PFSK-1 (cell line): ENCODE measurements around the gene IGFBP2.

Experiments used
- FOXP2 ChIP-seq: optimal IDR thresholded peaks from 2 replicates; pipeline ENCODE3; 2011; ENCODE audit warnings: borderline replicate concordance, control low read depth, inconsistent platforms; ENCODE audit not compliant: insufficient read depth; ENCODE audit errors: extremely low read length, extremely low read depth
- POLR2AphosphoS5 ChIP-seq: IDR thresholded peaks from 2 replicates; pipeline ENCODE4 v1.6.1; 2012; ENCODE audit warnings: low read depth, mild to moderate bottlenecking, control low read depth, low read length, moderate library complexity
- SIN3A ChIP-seq: IDR thresholded peaks from 2 replicates; pipeline ENCODE4 v1.6.1; 2012; ENCODE audit warnings: mild to moderate bottlenecking, low read length, moderate library complexity, borderline replicate concordance; ENCODE audit not compliant: insufficient read depth
- TAF1 ChIP-seq: IDR thresholded peaks from 2 replicates; pipeline ENCODE4 v1.6.1; 2012; ENCODE audit warnings: low read length, control low read depth, borderline replicate concordance; ENCODE audit not compliant: insufficient read depth
- TF ChIP-seq, protein P1 (sequence below), 2 experiments: IDR thresholded peaks; 2 replicates each; pipeline versions ENCODE4 v1.6.1 to v1.8.0; 2011 to 2012; ENCODE audit warnings: low read depth in 2 of 2, low read length in 2 of 2, control low read depth in 1 of 2, inconsistent platforms in 1 of 2, mild to moderate bottlenecking in 1 of 2, moderate library complexity in 1 of 2; ENCODE audit not compliant: insufficient read depth in 1 of 2

IGFBP2 gene

DNA sequence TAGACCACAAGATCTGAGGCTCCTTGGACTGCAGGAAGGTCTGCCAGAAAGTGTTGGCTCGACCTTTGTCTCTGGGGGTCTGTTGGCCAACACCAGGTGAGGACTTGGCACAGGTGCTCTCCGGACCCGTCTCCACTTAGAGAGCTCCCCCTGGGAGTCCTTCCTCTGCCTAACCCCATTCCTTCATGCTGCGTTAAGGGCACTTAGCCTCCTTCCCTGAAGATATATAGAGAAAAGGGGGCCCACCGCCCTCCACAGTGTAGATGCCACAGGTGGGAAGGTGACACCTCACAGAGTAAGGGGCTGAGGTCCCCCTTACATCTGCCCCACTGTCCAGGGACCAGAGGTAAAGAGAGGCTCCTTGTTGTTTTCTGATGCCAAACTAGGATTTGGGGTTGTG, 53.9 kb downstream of the IGFBP2 start:
- TF ChIP-seq FOXP2 (no peak), POLR2AphosphoS5 (no peak), TAF1 (no peak), SIN3A (no peak)
- TF ChIP-seq, protein P1, sequence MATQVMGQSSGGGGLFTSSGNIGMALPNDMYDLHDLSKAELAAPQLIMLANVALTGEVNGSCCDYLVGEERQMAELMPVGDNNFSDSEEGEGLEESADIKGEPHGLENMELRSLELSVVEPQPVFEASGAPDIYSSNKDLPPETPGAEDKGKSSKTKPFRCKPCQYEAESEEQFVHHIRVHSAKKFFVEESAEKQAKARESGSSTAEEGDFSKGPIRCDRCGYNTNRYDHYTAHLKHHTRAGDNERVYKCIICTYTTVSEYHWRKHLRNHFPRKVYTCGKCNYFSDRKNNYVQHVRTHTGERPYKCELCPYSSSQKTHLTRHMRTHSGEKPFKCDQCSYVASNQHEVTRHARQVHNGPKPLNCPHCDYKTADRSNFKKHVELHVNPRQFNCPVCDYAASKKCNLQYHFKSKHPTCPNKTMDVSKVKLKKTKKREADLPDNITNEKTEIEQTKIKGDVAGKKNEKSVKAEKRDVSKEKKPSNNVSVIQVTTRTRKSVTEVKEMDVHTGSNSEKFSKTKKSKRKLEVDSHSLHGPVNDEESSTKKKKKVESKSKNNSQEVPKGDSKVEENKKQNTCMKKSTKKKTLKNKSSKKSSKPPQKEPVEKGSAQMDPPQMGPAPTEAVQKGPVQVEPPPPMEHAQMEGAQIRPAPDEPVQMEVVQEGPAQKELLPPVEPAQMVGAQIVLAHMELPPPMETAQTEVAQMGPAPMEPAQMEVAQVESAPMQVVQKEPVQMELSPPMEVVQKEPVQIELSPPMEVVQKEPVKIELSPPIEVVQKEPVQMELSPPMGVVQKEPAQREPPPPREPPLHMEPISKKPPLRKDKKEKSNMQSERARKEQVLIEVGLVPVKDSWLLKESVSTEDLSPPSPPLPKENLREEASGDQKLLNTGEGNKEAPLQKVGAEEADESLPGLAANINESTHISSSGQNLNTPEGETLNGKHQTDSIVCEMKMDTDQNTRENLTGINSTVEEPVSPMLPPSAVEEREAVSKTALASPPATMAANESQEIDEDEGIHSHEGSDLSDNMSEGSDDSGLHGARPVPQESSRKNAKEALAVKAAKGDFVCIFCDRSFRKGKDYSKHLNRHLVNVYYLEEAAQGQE (IDR thresholded peaks at IDR 0.05; ENCODE audit: insufficient read depth in 1 of 2, low read depth in 2 of 2, low read length in 2 of 2): no peak

DNA sequence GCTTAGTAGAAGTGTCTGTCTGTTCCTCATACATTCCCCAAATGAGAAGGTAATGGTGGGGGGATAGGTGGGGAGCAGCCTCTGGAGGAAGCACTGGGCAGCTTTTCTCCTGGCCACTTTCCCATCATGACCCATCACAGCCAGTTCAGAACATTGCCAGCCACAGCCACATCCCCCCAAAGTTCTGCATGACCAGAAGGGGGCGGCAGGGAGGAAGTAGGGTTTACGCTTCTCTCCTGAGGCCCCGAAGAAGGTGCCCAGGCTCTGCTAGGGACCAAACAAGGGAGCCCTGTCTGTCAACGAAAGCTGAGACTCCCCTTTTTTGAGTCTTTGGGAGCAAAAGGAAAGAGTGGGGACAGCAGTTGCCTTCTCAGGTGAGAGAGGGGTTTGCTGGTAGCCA, 54.4 kb downstream of the IGFBP2 start:
- TF ChIP-seq, protein P1 (IDR thresholded peaks at IDR 0.05; ENCODE audit: insufficient read depth in 1 of 2, low read depth in 2 of 2, low read length in 2 of 2): no peak
- no peak for TF ChIP-seq SIN3A
- TF ChIP-seq TAF1: no peak
- no peak for TF ChIP-seq FOXP2
- no peak for TF ChIP-seq POLR2AphosphoS5

DNA sequence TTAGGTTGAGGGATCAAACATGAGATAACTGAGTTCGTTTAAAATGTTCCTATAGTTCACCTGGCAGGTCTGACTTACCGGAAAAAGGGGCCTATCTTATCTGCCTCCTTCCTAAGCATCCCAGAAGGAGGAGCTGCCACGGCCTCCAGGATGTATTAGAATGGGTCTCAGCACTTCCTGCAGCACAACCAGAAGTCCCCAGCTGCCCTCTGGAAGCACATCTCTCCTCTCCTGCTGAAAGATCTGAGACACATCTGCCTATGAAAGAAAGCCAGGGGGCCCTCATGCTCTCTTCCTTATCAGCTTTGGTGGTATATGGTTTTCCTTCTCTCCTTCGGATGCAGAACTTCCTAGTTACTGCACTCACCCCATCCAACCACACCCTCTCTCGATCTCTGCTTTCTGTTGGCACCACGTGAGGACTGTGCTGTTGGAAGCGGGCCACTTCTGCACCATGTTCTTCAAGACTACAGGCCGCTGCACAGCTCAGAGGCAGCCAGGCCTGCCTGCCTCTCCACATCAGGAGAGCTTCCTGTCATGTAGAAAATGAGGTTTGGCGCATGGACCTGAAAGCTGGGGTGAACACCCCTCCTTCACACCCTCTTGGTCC, 55.6 kb downstream of the IGFBP2 start:
- TF ChIP-seq SIN3A (no peak), TAF1 (no peak)

DNA sequence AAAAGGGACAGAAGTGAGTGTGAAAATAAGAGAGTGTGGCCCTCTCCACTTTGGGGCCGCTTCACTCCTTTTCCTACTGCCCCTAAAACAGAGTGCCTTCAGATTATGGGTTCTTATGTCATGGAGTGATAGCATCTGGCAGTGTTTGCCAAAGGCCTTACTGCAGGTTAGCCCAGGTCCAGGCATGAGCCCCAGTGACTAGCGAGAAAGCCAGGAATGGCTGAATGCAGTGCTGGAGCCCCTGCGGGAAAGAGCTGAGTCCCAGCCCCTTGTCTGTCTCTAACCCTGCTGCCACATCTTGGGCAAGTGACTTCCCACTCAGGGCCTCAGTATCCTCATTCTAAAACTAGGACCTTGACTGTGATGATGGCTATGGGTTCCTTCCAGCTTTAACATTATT, 56.2 kb downstream of the IGFBP2 start:
- no peak for TF ChIP-seq SIN3A
- TF ChIP-seq, protein P1 (IDR thresholded peaks at IDR 0.05; ENCODE audit: insufficient read depth in 1 of 2, low read depth in 2 of 2, low read length in 2 of 2): no peak
- no peak for TF ChIP-seq POLR2AphosphoS5
- TF ChIP-seq TAF1: no peak
- no peak for TF ChIP-seq FOXP2

DNA sequence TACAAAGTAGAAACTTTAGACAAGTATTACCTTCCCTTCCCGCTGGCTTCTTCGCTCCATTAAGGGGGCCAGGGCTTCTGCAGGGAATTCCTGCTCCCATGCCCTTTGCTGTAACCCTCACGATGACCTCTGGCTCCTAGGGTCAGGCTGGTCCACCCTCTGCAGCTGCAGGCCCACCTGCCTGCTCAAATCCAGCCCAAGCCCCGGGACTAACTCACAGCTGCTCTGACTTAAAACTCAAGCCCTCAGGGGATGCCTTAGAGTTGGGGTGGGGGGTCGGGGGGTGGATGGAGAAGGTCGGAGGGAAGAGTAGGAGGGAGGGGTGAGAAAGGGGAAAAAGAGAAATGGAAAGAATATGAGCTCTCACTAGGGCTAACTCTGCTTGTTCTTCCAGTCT, 57.2 kb downstream of the IGFBP2 start:
- TF ChIP-seq TAF1: no peak
- TF ChIP-seq, protein P1 (IDR thresholded peaks at IDR 0.05; ENCODE audit: insufficient read depth in 1 of 2, low read depth in 2 of 2, low read length in 2 of 2): no peak
- no peak for TF ChIP-seq POLR2AphosphoS5
- TF ChIP-seq FOXP2: no peak
